SK-N-SH (cell line): Measurements from ENCODE around the gene PLEKHM3. TPM values are rescaled to one million over a fixed set of nuclear protein-coding genes. Genes with fewer than 3 reads are reported as not detected.

Experiments
- CTCF ChIA-PET: fragments of 300-600, 350-600 bp; formaldehyde crosslinking; extraction: SDS; loops from one replicate; lab custom pipeline; 2021; lab: Yijun Ruan, JAX
- POLR2A ChIA-PET: fragments of 350-600 bp; sonication (Branson Sonifier 250); formaldehyde crosslinking; extraction: SDS; loops from one replicate; lab custom pipeline; 2020; ENCODE audit warnings: antibody characterized with exemption, inconsistent platforms; lab: Yijun Ruan, JAX
- DNase-seq: peaks from one replicate; pipeline ENCODE4 v3.0.0; 2012
- H2AFZ ChIP-seq: fragments of 200-600 bp; sonication (generic); 2 replicates; pipeline ENCODE4 v1.8.1; 2016; ENCODE audit warnings: antibody characterized with exemption, mild to moderate bottlenecking, low read depth
- H3F3A ChIP-seq: fragments of 200-600 bp; sonication (generic); replicated peaks from 2 replicates; pipeline ENCODE3; 2016; ENCODE audit warnings: antibody characterized with exemption, mild to moderate bottlenecking; ENCODE audit not compliant: insufficient read depth
- H3K27ac ChIP-seq, 2 experiments: fragments of 200-500 bp in 1 of 2; fragments of 200-600 bp in 1 of 2; sonication (Bioruptor generic) in 1 of 2; sonication (generic), shearing (Covaris generic) in 1 of 2; 2 replicates each; pipeline versions ENCODE4 v1.5.1 to v1.6.1; 2014 to 2016; ENCODE audit warnings: low read depth in 2 of 2, inconsistent platforms in 1 of 2, low read length in 1 of 2, mild to moderate bottlenecking in 1 of 2, mixed read lengths in 1 of 2
- H3K27me3 ChIP-seq: fragments of 200-600 bp; sonication (generic), shearing (Covaris generic); 2 replicates; pipeline ENCODE4 v1.6.1; 2016; ENCODE audit warnings: mixed run types; ENCODE audit not compliant: insufficient read depth
- H3K36me3 ChIP-seq, 2 experiments: fragments of 200-500 bp in 1 of 2; fragments of 200-600 bp in 1 of 2; sonication (Bioruptor generic) in 1 of 2; sonication (generic) in 1 of 2; replicated peaks in 1 of 2; 2 replicates each; pipeline versions ENCODE3 to v1.5.1; 2014 to 2016; ENCODE audit warnings: low read length in 1 of 2, mild to moderate bottlenecking in 1 of 2; ENCODE audit not compliant: insufficient read depth in 2 of 2, control insufficient read depth in 1 of 2
- H3K4me1 ChIP-seq, 2 experiments: fragments of 200-500 bp in 1 of 2; fragments of 200-600 bp in 1 of 2; sonication (Bioruptor generic) in 1 of 2; sonication (generic), shearing (Covaris generic) in 1 of 2; 2 replicates each; pipeline versions ENCODE4 v1.5.1 to v1.6.1; 2014 to 2016; ENCODE audit warnings: low read depth in 1 of 2, low read length in 1 of 2, mixed run types in 1 of 2; ENCODE audit not compliant: insufficient read depth in 2 of 2, control insufficient read depth in 1 of 2
- H3K4me2 ChIP-seq: fragments of 200-600 bp; sonication (generic), shearing (Covaris generic); 2 replicates; pipeline ENCODE4 v1.6.1; 2017; ENCODE audit warnings: mixed run types
- H3K4me3 ChIP-seq, 2 experiments: fragments of 200-500 bp in 1 of 2; fragments of 200-600 bp in 1 of 2; sonication (Bioruptor generic) in 1 of 2; sonication (generic), shearing (Covaris generic) in 1 of 2; 2 replicates each; pipeline versions ENCODE4 v1.5.1 to v1.8.1; 2014 to 2016; ENCODE audit warnings: low read depth in 2 of 2, inconsistent platforms in 1 of 2, low read length in 1 of 2, mild to moderate bottlenecking in 1 of 2, mixed read lengths in 1 of 2, moderate library complexity in 1 of 2
- H3K79me2 ChIP-seq: fragments of 200-600 bp; sonication (generic); 2 replicates; pipeline ENCODE4 v1.8.1; 2017; ENCODE audit warnings: mild to moderate bottlenecking; ENCODE audit not compliant: insufficient read depth
- H3K9ac ChIP-seq: fragments of 200-600 bp; sonication (generic); 2 replicates; pipeline ENCODE4 v1.6.1; 2017; ENCODE audit warnings: mixed run types
- H3K9me2 ChIP-seq: fragments of 200-600 bp; sonication (generic); 2 replicates; pipeline ENCODE4 v1.6.1; 2017; ENCODE audit warnings: mixed run types
- H3K9me3 ChIP-seq: fragments of 200-600 bp; sonication (generic); 2 replicates; pipeline ENCODE4 v1.6.1; 2017; ENCODE audit warnings: mixed run types, mild to moderate bottlenecking, moderate library complexity
- H4K20me1 ChIP-seq: fragments of 200-600 bp; sonication (generic); 2 replicates; pipeline ENCODE4 v1.6.1; 2017; ENCODE audit warnings: mild to moderate bottlenecking, mixed run types; ENCODE audit not compliant: insufficient read depth
- CTCF ChIP-seq: fragments of 200-600 bp; sonication (generic); IDR thresholded peaks from 2 replicates; pipeline ENCODE4 v1.6.1; 2017; ENCODE audit warnings: antibody characterized with exemption, mild to moderate bottlenecking, moderate library complexity
- ELF1 ChIP-seq: IDR thresholded peaks from 2 replicates; pipeline ENCODE4 v1.4.0; 2012
- EZH2phosphoT487 ChIP-seq: fragments of 200-600 bp; sonication (generic); IDR thresholded peaks from 2 replicates; pipeline ENCODE4 v1.6.1; 2017; ENCODE audit warnings: low read depth, mixed run types, mild to moderate bottlenecking, antibody characterized with exemption, moderate library complexity, borderline replicate concordance
- FOXJ3 ChIP-seq: sonication (generic); formaldehyde crosslinking; IDR thresholded peaks from 2 replicates; pipeline ENCODE4 v1.5.1; 2020; ENCODE audit warnings: mild to moderate bottlenecking, missing genetic modification reagents
- GATA2 ChIP-seq: sonication (generic); formaldehyde crosslinking; IDR thresholded peaks from 2 replicates; pipeline ENCODE4 v1.5.0; 2020; ENCODE audit warnings: mild to moderate bottlenecking, missing genetic modification reagents
- IRF3 ChIP-seq: fragments of 150-350 bp; IDR thresholded peaks from 2 replicates; pipeline ENCODE4 v1.6.1; 2016; ENCODE audit warnings: mild to moderate bottlenecking, low read depth, low read length
- MEF2A ChIP-seq: IDR thresholded peaks from 2 replicates; pipeline ENCODE4 v1.4.0; 2012; ENCODE audit warnings: low read depth, borderline replicate concordance
- MXI1 ChIP-seq: IDR thresholded peaks from 2 replicates; pipeline ENCODE4 v1.6.1; 2012; ENCODE audit warnings: mild to moderate bottlenecking, low read depth, low read length, improper control_type of control experiment
- NRF1 ChIP-seq: IDR thresholded peaks from 2 replicates; pipeline ENCODE4 v1.6.1; 2012; ENCODE audit warnings: low read depth, mild to moderate bottlenecking, low read length
- PBX3 ChIP-seq: IDR thresholded peaks from 2 replicates; pipeline ENCODE4; 2012
- POLR2AphosphoS5 ChIP-seq: IDR thresholded peaks from 2 replicates; pipeline ENCODE4 v1.6.1; 2012; ENCODE audit warnings: low read depth, low read length
- RCOR1 ChIP-seq: fragments of 150-350 bp; IDR thresholded peaks from 2 replicates; pipeline ENCODE4 v1.6.1; 2017; ENCODE audit warnings: antibody characterized with exemption, low read length
- REST ChIP-seq: IDR thresholded peaks from 2 replicates; pipeline ENCODE4 v1.6.1; 2012; ENCODE audit warnings: mild to moderate bottlenecking, low read depth, low read length, moderate library complexity
- RFX5 ChIP-seq: IDR thresholded peaks from 2 replicates; pipeline ENCODE4 v1.6.1; 2012; ENCODE audit warnings: mild to moderate bottlenecking, improper control_type of control experiment, low read length
- SIN3A ChIP-seq: IDR thresholded peaks from 2 replicates; pipeline ENCODE4 v1.6.1; 2012; ENCODE audit warnings: low read depth, mild to moderate bottlenecking, low read length, moderate library complexity, borderline replicate concordance
- TAF1 ChIP-seq: IDR thresholded peaks from 2 replicates; pipeline ENCODE4 v1.6.1; 2012; ENCODE audit warnings: low read depth, mild to moderate bottlenecking, low read length, moderate library complexity, borderline replicate concordance
- USF1 ChIP-seq: IDR thresholded peaks from 2 replicates; pipeline ENCODE4 v1.4.0; 2012; ENCODE audit warnings: low read depth, borderline replicate concordance
- ZBTB33 ChIP-seq: IDR thresholded peaks from 2 replicates; pipeline ENCODE4 v1.4.0; 2012; ENCODE audit warnings: low read depth, borderline replicate concordance
- WGBS: methylation state at CpG from one replicate; pipeline ENCODE4 v1.1.6; 2017; ENCODE audit warnings: low lambda C conversion rate; 5-methylcytosine and 5-hydroxymethylcytosine counted together
- polyA plus RNA-seq, 3 experiments: library from polyadenylated mRNA; depleted of rRNA; stranded (reverse); fragments of >200 nt; gene quantifications; 2 replicates each; pipeline ENCODE4 v1.2.3, GENCODE V29; 2012

PLEKHM3 gene
- polyA plus RNA-seq, 1 of the 3 experiments (the other 2 are of a cell fraction), result 1.9 TPM

- Histone ChIP-seq H3K36me3 (no peaks in the 10 kb centered on the region), H3K27me3 (no peaks in the 10 kb centered on the region), H3K4me3 (no peak overlapping the region), H3K4me1 (peaks cover 0 to 8% of the 10 kb centered on the region in 2 experiments; a peak in 1 of 4 replicates), H2AFZ (0 out of 2 replicates have a peak overlapping the region, but pooled peaks have one; percentile 56), H3K9me2 (no peaks in the 10 kb centered on the region)
- POLR2A ChIA-PET, result interaction anchor here (0.8 kb wide), 1 partner anchor 19 kb away, joined by 3 read pairs; no protein-coding TSS in a partner anchor
- CTCF ChIA-PET, result interaction anchor here (1.8 kb wide), 1 partner anchor 12 kb away, joined by 3 read pairs; the partner anchor contains the start of gene FZD5
- no peak for TF ChIP-seq NRF1
- TF ChIP-seq FOXJ3, result no peak
- no peak for TF ChIP-seq MXI1
- TF ChIP-seq RCOR1, result no peak
- TF ChIP-seq USF1, result no peak
- TF ChIP-seq RFX5, result no peak
- TF ChIP-seq MEF2A, result no peak
- TF ChIP-seq ZBTB33, result no peak
- no peak for TF ChIP-seq EZH2phosphoT487
- TF ChIP-seq ELF1, result no peak
- no peak for TF ChIP-seq REST
- no peak for TF ChIP-seq GATA2 (CRISPR knock-in tag)
- no peak for TF ChIP-seq IRF3
- no peak for TF ChIP-seq PBX3
- TF ChIP-seq POLR2AphosphoS5, result no peak
- TF ChIP-seq SIN3A, result no peak
- TF ChIP-seq CTCF, result no peak
- no peak for TF ChIP-seq TAF1
- TF ChIP-seq, all 33 proteins: peak for 0
- Histone ChIP-seq H3F3A (no peaks in the 10 kb centered on the region), H3K27ac (no peak overlapping the region), H4K20me1 (no peaks in the 10 kb centered on the region), H3K79me2 (no peaks in the 10 kb centered on the region), H3K4me2 (peak overlapping the region; percentile 26; the same call in 1 of the 2 replicates), H3K9me3 (no peaks in the 10 kb centered on the region), H3K9ac (no peak overlapping the region)
- no peak for DNase-seq
- 89% methylated on average over 10 of the region's 10 CpGs for WGBS
Measured at GRCh38 chr2:207782238-207783030, 242.9 kb downstream of the PLEKHM3 start.
